Sigmoid colon (tissue), 7 donors: ENCODE measurements around the gene SV2B. TPM values are rescaled to one million over a fixed set of nuclear protein-coding genes. Genes with fewer than 3 reads are reported as not detected.

Source experiments
- DNase-seq: peaks from one replicate; pipeline ENCODE4 v3.0.0-alpha.2; 2019
- H3K27ac ChIP-seq, 4 donors: fragments of 200-600 bp; sonication (generic); one replicate each; pipeline ENCODE4 v1.5.1; 2016 to 2019; ENCODE audit warnings: mild to moderate bottlenecking in 1 of 4
- H3K27me3 ChIP-seq, 3 donors: fragments of 200-600 bp; sonication (generic); one replicate each; pipeline ENCODE4 v1.5.1; 2019; ENCODE audit warnings: mild to moderate bottlenecking in 1 of 3
- H3K36me3 ChIP-seq, 4 donors: fragments of 200-600 bp; sonication (generic); one replicate each; pipeline ENCODE4 v1.5.1; 2016 to 2019
- H3K4me1 ChIP-seq, 4 donors: fragments of 200-600 bp; sonication (generic); one replicate each; pipeline ENCODE4 v1.5.1; 2017 to 2019
- H3K4me3 ChIP-seq, 4 donors: fragments of 200-600 bp; sonication (generic); one replicate each; pipeline ENCODE4 v1.5.1; 2017 to 2019; ENCODE audit warnings: mild to moderate bottlenecking in 2 of 4, moderate library complexity in 1 of 4
- H3K9me3 ChIP-seq, 4 donors: fragments of 200-600 bp in 3 of 4; sonication (generic) in 3 of 4; one replicate each; pipeline versions ENCODE4 v1.5.1 to v1.6.1; 2013 to 2019
- EP300 ChIP-seq, 4 donors: sonication (generic); formaldehyde crosslinking; IDR thresholded peaks; one replicate each; pipeline ENCODE4 v1.6.1; 2017; ENCODE audit warnings: antibody characterized with exemption in 4 of 4
- POLR2A ChIP-seq, 2 donors: fragments of 450-650 bp; IDR thresholded peaks; one replicate each; pipeline ENCODE4 v1.6.1; 2016; ENCODE audit warnings: antibody characterized with exemption in 2 of 2, mild to moderate bottlenecking in 2 of 2, moderate library complexity in 2 of 2
- POLR2AphosphoS5 ChIP-seq, 4 donors: sonication (generic); formaldehyde crosslinking; IDR thresholded peaks; one replicate each; pipeline ENCODE4 v1.6.1; 2017; ENCODE audit warnings: antibody characterized with exemption in 4 of 4
- WGBS, 2 donors: extraction: QIAGEN DNeasy Blood & Tissue Kit; methylation state at CpG; one replicate each; pipeline ENCODE4 v1.1.7; 2013; 5-methylcytosine and 5-hydroxymethylcytosine counted together
- intact Hi-C: fragments of 100-400 bp; cut with DNase I; formaldehyde crosslinking; loops from one replicate; pipeline ENCODE4 v1.15.1; 2023
- polyA plus RNA-seq, 3 donors: library from polyadenylated mRNA; stranded (reverse); fragments of 200-250 nt; gene quantifications; one replicate each; pipeline ENCODE4 v1.2.3, GENCODE V29; 2013
- total RNA-seq, 4 donors: library from RNA; depleted of rRNA; stranded (reverse); fragments of >200 nt; gene quantifications; one replicate each; pipeline ENCODE4 v1.1.0, GENCODE V29; 2016
- TF ChIP-seq, protein P1 (sequence below), 4 experiments: fragments of 450-650 bp in 3 of 4; fragments of 200-600 bp in 1 of 4; IDR thresholded peaks; one replicate each; pipeline ENCODE4 v1.5.1; 2016 to 2019; ENCODE audit warnings: antibody characterized with exemption in 4 of 4, mild to moderate bottlenecking in 3 of 4, moderate library complexity in 2 of 4
- donor health status: healthy with polysubstance abuse.
- donor health status: Bipolar disorder and iron deficiency.
- donor health status: healthy.

SV2B gene
- total and polyA plus RNA-seq, 7 donors = 2.0 to 5.0 (median 3.1) TPM; not detected in 2

DNA sequence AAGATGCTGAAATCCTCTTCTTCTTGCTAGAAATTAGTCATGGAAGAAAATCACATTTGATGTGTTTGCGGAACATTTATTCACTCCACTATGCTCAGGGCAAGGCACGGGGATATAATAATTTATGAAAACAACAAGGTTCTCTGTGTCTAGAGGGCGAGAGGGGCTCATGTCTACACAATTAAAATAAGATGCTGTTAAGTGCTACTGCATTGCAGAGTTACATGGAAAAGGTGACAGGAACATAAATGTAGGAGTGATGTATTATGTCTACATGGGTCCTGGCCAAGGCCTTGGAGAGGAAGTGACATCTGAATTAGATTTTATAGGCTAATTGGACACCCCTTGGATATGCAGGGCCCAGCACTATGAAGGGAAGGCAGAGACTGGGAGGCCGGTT, 96.1 kb downstream of the SV2B start:
- intact Hi-C loops = no loop called here
- no peaks in the 10 kb centered on the region for H3K4me1 ChIP-seq
- no peak overlapping the region for H3K27ac ChIP-seq
- H3K9me3 ChIP-seq = no peaks in the 10 kb centered on the region
- H3K36me3 ChIP-seq = no peaks in the 10 kb centered on the region
- H3K4me3 ChIP-seq = no peak overlapping the region
- no peak for TF ChIP-seq EP300 (IDR thresholded peaks at IDR 0.05)
- TF ChIP-seq POLR2AphosphoS5 (IDR thresholded peaks at IDR 0.05) = no peak
- TF ChIP-seq, protein P1, sequence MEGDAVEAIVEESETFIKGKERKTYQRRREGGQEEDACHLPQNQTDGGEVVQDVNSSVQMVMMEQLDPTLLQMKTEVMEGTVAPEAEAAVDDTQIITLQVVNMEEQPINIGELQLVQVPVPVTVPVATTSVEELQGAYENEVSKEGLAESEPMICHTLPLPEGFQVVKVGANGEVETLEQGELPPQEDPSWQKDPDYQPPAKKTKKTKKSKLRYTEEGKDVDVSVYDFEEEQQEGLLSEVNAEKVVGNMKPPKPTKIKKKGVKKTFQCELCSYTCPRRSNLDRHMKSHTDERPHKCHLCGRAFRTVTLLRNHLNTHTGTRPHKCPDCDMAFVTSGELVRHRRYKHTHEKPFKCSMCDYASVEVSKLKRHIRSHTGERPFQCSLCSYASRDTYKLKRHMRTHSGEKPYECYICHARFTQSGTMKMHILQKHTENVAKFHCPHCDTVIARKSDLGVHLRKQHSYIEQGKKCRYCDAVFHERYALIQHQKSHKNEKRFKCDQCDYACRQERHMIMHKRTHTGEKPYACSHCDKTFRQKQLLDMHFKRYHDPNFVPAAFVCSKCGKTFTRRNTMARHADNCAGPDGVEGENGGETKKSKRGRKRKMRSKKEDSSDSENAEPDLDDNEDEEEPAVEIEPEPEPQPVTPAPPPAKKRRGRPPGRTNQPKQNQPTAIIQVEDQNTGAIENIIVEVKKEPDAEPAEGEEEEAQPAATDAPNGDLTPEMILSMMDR (IDR thresholded peaks at IDR 0.05) = no peak
- TF ChIP-seq POLR2A (IDR thresholded peaks at IDR 0.05) = no peak
- 80 to 82% methylated on average over 4 of the region's 4 CpGs for WGBS, 2 donors
- H3K27me3 ChIP-seq = no peaks in the 10 kb centered on the region
- no peak for DNase-seq

DNA sequence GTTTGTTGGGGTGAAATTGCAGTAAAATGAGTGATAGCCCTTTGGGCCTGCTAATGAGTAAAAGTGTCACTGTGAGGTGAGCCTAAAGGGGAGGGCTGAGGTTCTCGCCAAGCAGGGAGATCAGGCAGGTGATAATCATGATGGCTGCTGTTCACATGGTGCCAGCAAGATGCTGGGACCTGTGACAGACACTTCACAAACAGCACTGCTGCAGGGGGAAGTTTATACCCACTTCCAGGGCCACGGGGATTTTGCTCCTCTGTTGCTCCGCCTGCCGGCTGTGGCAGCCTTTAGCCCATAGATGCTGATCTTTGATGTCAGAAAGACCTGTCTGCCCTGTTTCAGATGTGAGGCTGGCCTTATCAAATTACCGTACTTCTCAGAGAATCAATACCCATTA, 96.7 kb downstream of the SV2B start:
- H3K4me1 ChIP-seq = no peaks in the 10 kb centered on the region
- intact Hi-C loops = no loop called here
- TF ChIP-seq, protein P1 (IDR thresholded peaks at IDR 0.05) = no peak
- TF ChIP-seq POLR2AphosphoS5 (IDR thresholded peaks at IDR 0.05) (no peak), POLR2A (IDR thresholded peaks at IDR 0.05) (no peak), EP300 (IDR thresholded peaks at IDR 0.05) (no peak)
- H3K4me3 ChIP-seq = no peak overlapping the region
- 60 to 61% methylated on average over 5 of the region's 5 CpGs for WGBS, 2 donors
- H3K27me3 ChIP-seq = no peaks in the 10 kb centered on the region
- no peaks in the 10 kb centered on the region for H3K36me3 ChIP-seq
- H3K9me3 ChIP-seq = no peaks in the 10 kb centered on the region
- DNase-seq = no peak
- H3K27ac ChIP-seq = no peak overlapping the region

DNA sequence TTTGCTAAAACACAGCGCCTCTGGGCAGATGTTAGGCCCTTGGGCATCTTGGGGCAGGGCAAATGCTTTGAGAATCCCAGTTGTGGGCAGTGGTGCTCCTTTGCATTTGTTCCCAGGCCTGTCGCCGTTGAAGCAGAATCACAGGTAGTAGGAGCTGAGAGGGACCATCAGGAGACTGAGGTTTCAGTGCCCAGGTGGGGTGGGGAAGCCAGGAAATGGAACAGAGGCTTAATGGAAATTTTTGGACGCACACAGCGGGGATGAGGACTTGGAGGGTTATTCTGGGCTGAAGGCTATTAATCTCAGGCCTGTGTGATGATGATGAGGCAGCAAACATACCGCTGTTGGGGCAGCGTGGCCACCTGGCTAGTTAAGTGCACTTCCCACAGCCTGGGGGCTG, 99.5 kb downstream of the SV2B start:
- intact Hi-C loops = no loop called here
- no peaks in the 10 kb centered on the region for H3K27me3 ChIP-seq
- no peak for DNase-seq
- H3K4me1 ChIP-seq = no peaks in the 10 kb centered on the region
- H3K27ac ChIP-seq = no peak overlapping the region
- no peak overlapping the region for H3K4me3 ChIP-seq
- WGBS, 2 donors = 89 to 91% methylated on average over 7 of the region's 7 CpGs
- TF ChIP-seq POLR2A (IDR thresholded peaks at IDR 0.05) (no peak), EP300 (IDR thresholded peaks at IDR 0.05) (no peak), POLR2AphosphoS5 (IDR thresholded peaks at IDR 0.05) (no peak)
- TF ChIP-seq, protein P1 (IDR thresholded peaks at IDR 0.05) = no peak
- no peaks in the 10 kb centered on the region for H3K36me3 ChIP-seq
- no peaks in the 10 kb centered on the region for H3K9me3 ChIP-seq

DNA sequence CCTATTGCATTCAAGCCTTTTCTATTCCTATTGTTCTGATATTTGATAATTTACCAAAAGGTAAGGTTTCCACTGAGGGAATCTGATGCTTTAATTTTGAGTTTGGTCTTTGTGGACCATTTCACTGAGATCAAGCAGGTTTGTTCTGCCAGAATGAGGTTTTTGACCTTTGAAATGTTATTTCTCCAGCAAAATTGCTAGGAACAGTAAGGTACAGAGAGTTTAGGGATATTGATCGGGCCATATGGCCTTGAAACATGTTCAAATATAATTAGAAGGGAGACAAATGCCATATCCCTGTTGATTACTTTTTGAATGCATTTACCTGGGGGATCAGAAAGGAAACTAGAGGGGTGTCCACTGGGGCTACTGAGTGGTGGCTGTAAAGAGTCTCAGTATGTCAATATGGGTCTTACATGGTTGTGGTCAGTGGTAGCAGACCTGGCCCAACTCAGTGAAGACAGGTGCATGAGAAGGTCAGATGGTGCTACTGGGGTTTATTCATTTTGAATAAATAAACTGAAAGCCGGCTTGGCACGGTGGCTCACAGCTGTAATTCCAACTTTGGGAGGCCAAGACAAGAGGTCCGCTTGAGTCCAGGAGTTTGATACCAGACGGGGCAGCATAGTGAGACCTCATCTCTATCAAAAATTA, 100.2 kb downstream of the SV2B start:
- Histone ChIP-seq H3K4me3 (no peak overlapping the region), H3K27ac (no peak overlapping the region), H3K36me3 (no peaks in the 10 kb centered on the region), H3K9me3 (no peaks in the 10 kb centered on the region), H3K27me3 (no peaks in the 10 kb centered on the region), H3K4me1 (no peaks in the 10 kb centered on the region)
- TF ChIP-seq POLR2A (IDR thresholded peaks at IDR 0.05) = no peak
- TF ChIP-seq, protein P1 (IDR thresholded peaks at IDR 0.05) = no peak
- no peak for TF ChIP-seq EP300 (IDR thresholded peaks at IDR 0.05)
- TF ChIP-seq POLR2AphosphoS5 (IDR thresholded peaks at IDR 0.05) = no peak
- WGBS, 2 donors = 82 to 84% methylated on average over 5 of the region's 5 CpGs
- no peak for DNase-seq
- intact Hi-C loops = no loop called here
